ENCODE data around the gene AUH. TPM values are rescaled to one million over a fixed set of nuclear protein-coding genes. Genes with fewer than 3 reads are reported as not detected.

Gene AUH
- total RNA-seq, 1 donor from 2014 or later, result 24.9 TPM

DNA sequence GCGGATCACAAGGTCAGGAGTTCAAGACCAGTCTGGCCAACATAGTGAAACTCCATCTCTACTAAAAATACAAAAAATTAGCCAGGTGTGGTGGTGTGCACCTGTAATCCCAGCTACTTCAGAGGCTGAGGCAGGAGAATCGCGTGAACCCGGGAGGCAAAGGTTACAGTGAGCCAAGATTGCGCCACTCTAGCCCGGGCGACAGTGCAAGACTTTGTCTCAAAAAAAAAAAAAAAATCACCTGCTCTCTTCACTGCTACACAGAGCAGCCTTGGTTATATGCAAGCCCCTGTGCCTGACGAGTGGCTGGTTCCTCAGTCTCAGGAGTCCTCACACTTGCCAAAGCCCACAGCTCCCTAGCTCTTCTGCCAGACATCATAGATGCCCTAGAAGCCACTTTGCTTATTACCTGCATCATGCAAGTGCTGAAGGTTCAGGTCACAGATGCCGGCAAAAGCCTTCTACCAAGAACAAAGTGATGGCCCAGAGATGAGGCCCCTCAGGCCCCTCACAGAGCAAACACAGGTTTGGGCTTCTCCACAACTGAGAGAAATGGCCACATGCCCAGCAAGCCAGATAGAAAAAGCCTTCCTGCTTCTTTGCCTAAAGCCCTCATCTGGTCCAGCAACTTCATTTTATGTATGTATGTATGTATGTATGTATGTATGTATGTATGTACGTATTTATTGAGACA, 176.4 kb downstream of the AUH start:
- no peaks in the 10 kb centered on the region for H3K36me3 Mint-ChIP-seq (ENCODE audit: insufficient read depth)
- H3K27ac Mint-ChIP-seq, result no peak overlapping the region
- H3K27me3 Mint-ChIP-seq, result no peaks in the 10 kb centered on the region

DNA sequence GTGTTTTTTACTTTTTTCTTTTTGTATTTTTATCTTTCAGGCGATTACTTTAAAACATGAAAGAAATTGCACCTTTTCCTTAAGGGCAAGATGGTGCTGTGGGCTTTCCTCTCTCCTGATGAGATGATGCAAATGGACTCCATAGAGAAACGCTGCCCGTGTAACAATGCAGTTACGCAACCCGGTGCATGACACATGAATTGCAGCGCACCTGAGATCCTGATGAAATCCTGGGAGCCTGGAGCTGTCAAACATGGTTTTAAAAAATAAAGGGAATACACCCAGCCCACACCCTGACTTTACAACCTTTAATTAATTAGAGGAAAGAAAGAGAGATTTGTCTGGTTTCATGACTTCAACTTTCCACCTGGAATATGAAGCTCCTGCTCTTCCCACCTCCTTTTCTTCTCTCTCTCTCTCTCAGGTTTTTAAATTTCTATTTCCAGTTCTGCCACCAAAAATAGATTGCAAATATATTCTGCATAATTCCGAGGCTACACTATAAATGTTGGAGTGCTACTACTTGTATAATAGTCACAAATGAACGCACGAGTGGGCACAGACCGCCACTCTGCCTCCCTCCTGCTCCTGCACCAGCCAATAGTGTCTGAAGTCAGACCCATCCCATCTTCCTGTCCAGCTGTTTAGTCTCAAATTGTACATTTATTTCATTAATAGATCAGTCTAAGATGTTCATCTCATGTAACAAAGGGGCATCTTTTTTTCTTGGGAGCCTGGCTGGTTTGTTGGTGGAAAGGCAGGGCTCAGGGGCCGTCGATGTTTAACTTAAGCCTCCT, 179.1 kb downstream of the AUH start:
- H3K4me1 Mint-ChIP-seq (ENCODE audit: low read depth), result no peaks in the 10 kb centered on the region
- no peaks in the 10 kb centered on the region for H3K27me3 Mint-ChIP-seq
- no peak for DNase-seq (ENCODE audit: low spot score, unreplicated experiment)
- H3K4me3 Mint-ChIP-seq (ENCODE audit: low read depth), result no peak overlapping the region
- TF ChIP-seq, protein P1, sequence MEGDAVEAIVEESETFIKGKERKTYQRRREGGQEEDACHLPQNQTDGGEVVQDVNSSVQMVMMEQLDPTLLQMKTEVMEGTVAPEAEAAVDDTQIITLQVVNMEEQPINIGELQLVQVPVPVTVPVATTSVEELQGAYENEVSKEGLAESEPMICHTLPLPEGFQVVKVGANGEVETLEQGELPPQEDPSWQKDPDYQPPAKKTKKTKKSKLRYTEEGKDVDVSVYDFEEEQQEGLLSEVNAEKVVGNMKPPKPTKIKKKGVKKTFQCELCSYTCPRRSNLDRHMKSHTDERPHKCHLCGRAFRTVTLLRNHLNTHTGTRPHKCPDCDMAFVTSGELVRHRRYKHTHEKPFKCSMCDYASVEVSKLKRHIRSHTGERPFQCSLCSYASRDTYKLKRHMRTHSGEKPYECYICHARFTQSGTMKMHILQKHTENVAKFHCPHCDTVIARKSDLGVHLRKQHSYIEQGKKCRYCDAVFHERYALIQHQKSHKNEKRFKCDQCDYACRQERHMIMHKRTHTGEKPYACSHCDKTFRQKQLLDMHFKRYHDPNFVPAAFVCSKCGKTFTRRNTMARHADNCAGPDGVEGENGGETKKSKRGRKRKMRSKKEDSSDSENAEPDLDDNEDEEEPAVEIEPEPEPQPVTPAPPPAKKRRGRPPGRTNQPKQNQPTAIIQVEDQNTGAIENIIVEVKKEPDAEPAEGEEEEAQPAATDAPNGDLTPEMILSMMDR (IDR thresholded peaks at IDR 0.05; ENCODE audit: unreplicated experiment), result no peak
- no peaks in the 10 kb centered on the region for H3K9me3 Mint-ChIP-seq (ENCODE audit: low read depth)
- H3K36me3 Mint-ChIP-seq (ENCODE audit: insufficient read depth), result no peaks in the 10 kb centered on the region
- H3K27ac Mint-ChIP-seq, result no peak overlapping the region

More for the DNA sequence above, 176.4 kb downstream of the AUH start:
- DNase-seq (ENCODE audit: low spot score, unreplicated experiment), result no peak
- no peaks in the 10 kb centered on the region for H3K4me1 Mint-ChIP-seq (ENCODE audit: low read depth)
- H3K4me3 Mint-ChIP-seq (ENCODE audit: low read depth), result no peak overlapping the region
- H3K9me3 Mint-ChIP-seq (ENCODE audit: low read depth), result peaks cover 5% of the 10 kb centered on the region
- TF ChIP-seq, protein P1 (IDR thresholded peaks at IDR 0.05; ENCODE audit: unreplicated experiment), result no peak

DNA sequence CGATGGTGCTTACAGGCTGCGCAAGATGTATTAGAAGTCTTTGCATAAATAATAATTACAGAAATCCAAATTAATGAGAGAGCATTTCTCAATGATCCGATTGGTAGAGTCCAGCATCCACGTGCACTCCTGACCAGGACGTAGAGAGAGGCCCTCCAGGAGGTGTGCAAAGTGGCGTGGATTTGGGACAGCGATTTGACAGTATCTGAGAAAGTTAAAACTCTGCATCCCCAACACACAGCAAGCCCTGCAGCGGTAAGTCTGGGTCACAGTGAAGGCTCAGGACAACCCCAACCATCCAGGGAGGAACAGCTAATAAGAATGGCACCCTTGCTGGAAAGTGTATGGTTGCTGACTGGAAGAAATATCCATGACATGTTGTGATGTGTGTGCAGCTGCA, 180.2 kb downstream of the AUH start:
- Mint-ChIP-seq H3K4me1 (ENCODE audit: low read depth) (no peaks in the 10 kb centered on the region), H3K27ac (no peak overlapping the region), H3K27me3 (no peaks in the 10 kb centered on the region), H3K36me3 (ENCODE audit: insufficient read depth) (no peaks in the 10 kb centered on the region), H3K4me3 (ENCODE audit: low read depth) (no peak overlapping the region), H3K9me3 (ENCODE audit: low read depth) (no peaks in the 10 kb centered on the region)
- no peak for DNase-seq (ENCODE audit: low spot score, unreplicated experiment)
- TF ChIP-seq, protein P1 (IDR thresholded peaks at IDR 0.05; ENCODE audit: unreplicated experiment), result no peak

DNA sequence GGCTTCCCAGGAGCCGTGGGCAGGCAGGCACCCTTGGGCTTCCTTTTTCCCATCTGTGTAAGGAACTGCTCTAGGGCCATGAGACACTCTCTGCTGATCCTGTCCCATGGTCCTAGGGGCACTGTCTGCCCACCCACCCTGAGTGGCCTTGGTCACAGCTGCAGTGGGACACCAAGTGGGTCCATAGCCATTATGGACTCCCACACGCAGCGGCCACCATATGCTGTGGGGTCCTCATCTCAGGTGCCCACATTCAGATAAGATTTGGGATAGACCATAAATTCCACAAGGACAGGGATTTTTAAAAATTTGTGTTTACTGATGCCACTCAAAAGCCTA, 180.8 kb downstream of the AUH start:
- H3K27ac Mint-ChIP-seq, result no peak overlapping the region
- no peaks in the 10 kb centered on the region for H3K27me3 Mint-ChIP-seq
- no peak for DNase-seq (ENCODE audit: low spot score, unreplicated experiment)
- no peaks in the 10 kb centered on the region for H3K36me3 Mint-ChIP-seq (ENCODE audit: insufficient read depth)
- no peaks in the 10 kb centered on the region for H3K4me1 Mint-ChIP-seq (ENCODE audit: low read depth)
- TF ChIP-seq, protein P1 (IDR thresholded peaks at IDR 0.05; ENCODE audit: unreplicated experiment), result no peak
- no peaks in the 10 kb centered on the region for H3K9me3 Mint-ChIP-seq (ENCODE audit: low read depth)
- no peak overlapping the region for H3K4me3 Mint-ChIP-seq (ENCODE audit: low read depth)

DNA sequence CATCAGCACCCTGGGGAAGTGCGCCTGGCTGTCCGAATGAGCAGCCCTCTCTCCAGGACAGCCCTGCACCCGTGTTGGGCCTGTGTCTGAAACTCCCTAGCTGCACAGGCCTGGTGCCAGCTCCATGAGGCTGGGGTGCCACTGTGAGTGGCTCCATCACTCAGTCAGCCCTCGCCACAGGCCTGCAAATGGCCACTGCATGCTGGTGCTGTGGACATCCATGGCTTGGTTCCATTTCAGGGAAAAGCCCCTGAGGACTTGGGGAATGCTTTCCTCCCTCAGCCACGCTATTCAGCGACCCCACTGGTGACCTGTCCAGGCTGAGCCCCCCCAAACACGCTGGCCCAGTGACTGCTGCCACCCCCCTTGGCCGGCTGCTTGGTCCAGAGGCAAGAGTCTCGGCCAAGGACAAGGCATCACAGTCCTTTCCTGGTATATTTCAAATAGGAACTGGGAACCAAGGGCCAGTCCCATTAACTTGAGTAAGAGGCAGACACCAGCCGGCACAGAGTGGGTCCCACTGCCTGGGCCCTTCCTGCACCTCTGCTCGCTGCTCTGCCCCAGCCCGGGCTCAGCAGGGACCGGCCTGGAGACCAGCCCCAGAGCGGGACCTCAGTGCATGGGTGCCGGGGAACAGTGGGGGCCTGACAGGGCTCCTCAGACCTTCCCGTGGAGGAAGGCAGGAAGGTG, 181.3 kb downstream of the AUH start:
- TF ChIP-seq, protein P1 (IDR thresholded peaks at IDR 0.05; ENCODE audit: unreplicated experiment), result no peak
- H3K36me3 Mint-ChIP-seq (ENCODE audit: insufficient read depth), result no peaks in the 10 kb centered on the region
- no peak overlapping the region for H3K4me3 Mint-ChIP-seq (ENCODE audit: low read depth)
- H3K9me3 Mint-ChIP-seq (ENCODE audit: low read depth), result no peaks in the 10 kb centered on the region
- no peaks in the 10 kb centered on the region for H3K27me3 Mint-ChIP-seq
- no peak for DNase-seq (ENCODE audit: low spot score, unreplicated experiment)
- no peak overlapping the region for H3K27ac Mint-ChIP-seq
- no peaks in the 10 kb centered on the region for H3K4me1 Mint-ChIP-seq (ENCODE audit: low read depth)

Measured in progenitor cell of endocrine pancreas (in vitro differentiated cells).